Transverse colon (tissue), 4 donors: ENCODE measurements around the gene GNG4. TPM values are rescaled to one million over a fixed set of nuclear protein-coding genes. Genes with fewer than 3 reads are reported as not detected.

Source experiments
- DNase-seq: peaks from one replicate; pipeline ENCODE4 v3.0.0-alpha.2; 2019
- H3K27ac ChIP-seq, 4 donors: fragments of 200-600 bp; sonication (generic); 2 replicates each; pipeline ENCODE4 v1.5.1; 2016 to 2018; ENCODE audit warnings: inconsistent platforms in 4 of 4
- H3K27me3 ChIP-seq: fragments of 200-600 bp; sonication (generic); 2 replicates; pipeline ENCODE4 v1.5.1; 2017; ENCODE audit warnings: inconsistent platforms
- H3K36me3 ChIP-seq, 4 donors: fragments of 200-600 bp; sonication (generic); 2 replicates each; pipeline ENCODE4 v1.5.1; 2017 to 2019; ENCODE audit warnings: inconsistent platforms in 4 of 4
- H3K4me1 ChIP-seq, 4 donors: fragments of 200-600 bp; sonication (generic); 2 replicates each; pipeline ENCODE4 v1.5.1; 2017 to 2020; ENCODE audit warnings: inconsistent platforms in 4 of 4
- H3K4me3 ChIP-seq, 4 donors: fragments of 200-600 bp; sonication (generic); 1 replicate in 1 of 4; 2 replicates in 3 of 4; pipeline versions ENCODE4 v1.5.1 to v1.6.1; 2017 to 2019; ENCODE audit warnings: inconsistent platforms in 4 of 4
- H3K9me3 ChIP-seq, 2 donors: fragments of 200-600 bp; sonication (generic); 2 replicates each; pipeline ENCODE4 v1.5.1; 2017 to 2019; ENCODE audit warnings: inconsistent platforms in 2 of 2
- CTCF ChIP-seq, 5 experiments: fragments of 200-600 bp in 3 of 5; fragments of 450-650 bp in 2 of 5; sonication (generic) in 3 of 5; IDR thresholded peaks; 1 replicate in 2 of 5; 2 replicates in 3 of 5; pipeline ENCODE4 v1.5.1; 2016 to 2017; ENCODE audit warnings: antibody characterized with exemption in 5 of 5, inconsistent platforms in 3 of 5, mild to moderate bottlenecking in 2 of 5, moderate library complexity in 1 of 5
- EP300 ChIP-seq: sonication (generic); formaldehyde crosslinking; IDR thresholded peaks from one replicate; pipeline ENCODE4 v1.6.1; 2017; ENCODE audit warnings: antibody characterized with exemption, low read depth
- POLR2A ChIP-seq: fragments of 450-650 bp; IDR thresholded peaks from one replicate; pipeline ENCODE4 v1.6.1; 2016; ENCODE audit warnings: antibody characterized with exemption, mild to moderate bottlenecking, moderate library complexity
- POLR2AphosphoS5 ChIP-seq, 3 donors: sonication (generic); formaldehyde crosslinking; IDR thresholded peaks; one replicate each; pipeline ENCODE4 v1.6.1; 2016; ENCODE audit warnings: antibody characterized with exemption in 3 of 3
- WGBS, 2 donors: methylation state at CpG; one replicate each; pipeline ENCODE4 v1.1.5; 2018; ENCODE audit warnings: low coverage in 1 of 2; 5-methylcytosine and 5-hydroxymethylcytosine counted together
- in situ Hi-C, 4 donors: fragments of 200-750 bp; cut with MboI; loops; one replicate each; pipeline versions ENCODE4 v1.15.0 to v1.15.1; 2017; ENCODE audit warnings: low sequenced_read_pairs in 3 of 4, low pct_ligation_motif_present in 1 of 4, low pct_unique_long_range_greater_than_20kb in 1 of 4
- intact Hi-C: fragments of 100-400 bp; cut with DNase I; formaldehyde crosslinking; loops from one replicate; pipeline ENCODE4 v1.15.1; 2023; ENCODE audit warnings: low total_unique reads
- total RNA-seq, 4 donors: library from RNA; depleted of rRNA; stranded (reverse); fragments of >200 nt; gene quantifications; one replicate each; pipeline ENCODE4 v1.1.0, GENCODE V29; 2016

GNG4 gene
- total RNA-seq, 4 donors from 2014 or later: 0.37 to 6.8 (median 5.5) TPM

- peaks cover 0 to 9% (median 2%) of the 10 kb centered on the region in 4 donors for H3K4me1 ChIP-seq
- no peaks in the 10 kb centered on the region for H3K27me3 ChIP-seq
- WGBS, 2 donors: 84% methylated on average over 7 of the region's 7 CpGs; no CpG with 5 or more reads in 1 of the 2 donors
- H3K4me3 ChIP-seq: no peak overlapping the region
- no peak for TF ChIP-seq POLR2A
- no peak for TF ChIP-seq EP300
- TF ChIP-seq POLR2AphosphoS5 (IDR thresholded peaks at IDR 0.05): no peak
- TF ChIP-seq CTCF (IDR thresholded peaks at IDR 0.05): no peak
- DNase-seq: no peak
- in situ Hi-C loops (no loop called here), intact Hi-C loops (no loop called here)
- no peaks in the 10 kb centered on the region for H3K36me3 ChIP-seq
- H3K9me3 ChIP-seq: no peaks in the 10 kb centered on the region
- no peak overlapping the region for H3K27ac ChIP-seq
Observed at GRCh38 chr1:235614442-235614954, 35.1 kb downstream of the GNG4 start.

- in situ Hi-C loops: no loop called here
Observed at GRCh38 chr1:235613602-235614001, 36.0 kb downstream of the GNG4 start.

GRCh38 chr1:235612761-235613160 lies 36.8 kb downstream of the GNG4 start:
- WGBS, 2 donors: 84% methylated on average over 3 of the region's 3 CpGs; no CpG with 5 or more reads in 1 of the 2 donors
- Histone ChIP-seq H3K4me3 (no peak overlapping the region), H3K4me1 (peaks cover 0 to 9% (median 2%) of the 10 kb centered on the region in 4 donors), H3K27ac (peak overlapping the region in 1 of 4 donors; percentile 58), H3K9me3 (no peaks in the 10 kb centered on the region), H3K27me3 (no peaks in the 10 kb centered on the region), H3K36me3 (no peaks in the 10 kb centered on the region)
- intact Hi-C loops (no loop called here), in situ Hi-C loops (no loop called here)
- DNase-seq: no peak
- TF ChIP-seq CTCF (IDR thresholded peaks at IDR 0.05) (no peak), POLR2AphosphoS5 (IDR thresholded peaks at IDR 0.05) (no peak), POLR2A (no peak), EP300 (no peak)

More at GRCh38 chr1:235613602-235614001, 36.0 kb downstream of the GNG4 start:
- WGBS, 2 donors: 68% methylated on average over 2 of the region's 2 CpGs; no CpG with 5 or more reads in 1 of the 2 donors
- H3K4me3 ChIP-seq: no peak overlapping the region
- H3K27ac ChIP-seq: peak overlapping the region; percentile 34 to 63 (median 54)
- intact Hi-C loops: no loop called here
- peak; percentile 38 for DNase-seq
- H3K9me3 ChIP-seq: no peaks in the 10 kb centered on the region
- H3K36me3 ChIP-seq: no peaks in the 10 kb centered on the region
- H3K27me3 ChIP-seq: no peaks in the 10 kb centered on the region
- peaks cover 0 to 9% (median 2%) of the 10 kb centered on the region in 4 donors for H3K4me1 ChIP-seq
- TF ChIP-seq EP300 (no peak), POLR2AphosphoS5 (IDR thresholded peaks at IDR 0.05) (peak in 1 of 3 donors; percentile 33)

- Histone ChIP-seq H3K4me3 (no peak overlapping the region), H3K36me3 (no peaks in the 10 kb centered on the region), H3K27me3 (no peaks in the 10 kb centered on the region), H3K9me3 (no peaks in the 10 kb centered on the region), H3K4me1 (peaks cover 0 to 9% (median 2%) of the 10 kb centered on the region in 4 donors), H3K27ac (no peak overlapping the region)
- in situ Hi-C loops (no loop called here), intact Hi-C loops (no loop called here)
- TF ChIP-seq CTCF (IDR thresholded peaks at IDR 0.05): no peak
- no peak for TF ChIP-seq POLR2A
- TF ChIP-seq EP300: no peak
- TF ChIP-seq POLR2AphosphoS5 (IDR thresholded peaks at IDR 0.05): no peak
- no peak for DNase-seq
- WGBS, 2 donors: 91 to 93% methylated on average over 4 to 6 of the region's 6 CpGs
Observed at GRCh38 chr1:235610157-235610556, 39.4 kb downstream of the GNG4 start.

GRCh38 chr1:235608278-235608677 lies 41.3 kb downstream of the GNG4 start:
- H3K27me3 ChIP-seq: no peaks in the 10 kb centered on the region
- H3K4me1 ChIP-seq: peaks cover 0 to 3% (median 0%) of the 10 kb centered on the region in 4 donors
- intact Hi-C loops: no loop called here
- H3K27ac ChIP-seq: no peak overlapping the region
- H3K4me3 ChIP-seq: no peak overlapping the region
- no peaks in the 10 kb centered on the region for H3K36me3 ChIP-seq
- no peaks in the 10 kb centered on the region for H3K9me3 ChIP-seq
- WGBS, 2 donors: 48 to 56% methylated on average over 3 of the region's 3 CpGs
- in situ Hi-C loops: no loop called here
- TF ChIP-seq EP300 (no peak), POLR2A (no peak)
- DNase-seq: no peak
